HUDEP-2 (cell line): Measurements from ENCODE around the gene CNGB1.
"Not testable (repeated sequence)": the region's sequence is repeated elsewhere in the genome, so short reads cannot be mapped to it uniquely, and the experiment has no call there.

Experiments
- DNase-seq, 76 experiments: peaks; one replicate each; lab custom pipeline; 2025; ENCODE audit not compliant: unreplicated experiment in 76 of 76; lab: John Stamatoyannopoulos, UW

The CNGB1 gene

DNA sequence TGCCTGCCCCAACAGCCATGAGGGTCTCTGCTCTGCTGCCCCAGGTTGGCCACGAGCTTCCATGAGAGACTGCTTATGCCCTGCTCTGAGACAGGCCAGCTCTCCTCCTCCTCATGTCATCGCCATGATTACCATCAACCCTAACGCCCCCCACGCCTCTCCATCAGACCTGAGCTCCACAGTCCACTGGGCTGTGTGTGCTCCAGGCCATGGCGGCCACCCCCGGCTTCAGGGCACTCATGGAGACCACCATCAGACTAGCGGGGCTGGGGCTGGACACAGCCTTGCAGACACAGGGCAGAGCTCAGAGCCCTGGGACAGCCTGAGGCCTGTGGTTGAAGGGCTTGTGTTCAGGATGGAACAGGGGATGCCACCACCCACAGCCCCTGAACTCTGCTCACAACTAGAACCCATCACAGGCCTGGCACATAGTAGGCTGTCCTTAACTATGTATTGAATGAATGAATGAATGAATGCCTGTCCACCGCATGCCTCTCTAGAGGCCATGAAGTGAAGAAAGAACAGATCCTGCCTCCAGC, 14.6 kb downstream of the CNGB1 start:
- no peak for DNase-seq

DNA sequence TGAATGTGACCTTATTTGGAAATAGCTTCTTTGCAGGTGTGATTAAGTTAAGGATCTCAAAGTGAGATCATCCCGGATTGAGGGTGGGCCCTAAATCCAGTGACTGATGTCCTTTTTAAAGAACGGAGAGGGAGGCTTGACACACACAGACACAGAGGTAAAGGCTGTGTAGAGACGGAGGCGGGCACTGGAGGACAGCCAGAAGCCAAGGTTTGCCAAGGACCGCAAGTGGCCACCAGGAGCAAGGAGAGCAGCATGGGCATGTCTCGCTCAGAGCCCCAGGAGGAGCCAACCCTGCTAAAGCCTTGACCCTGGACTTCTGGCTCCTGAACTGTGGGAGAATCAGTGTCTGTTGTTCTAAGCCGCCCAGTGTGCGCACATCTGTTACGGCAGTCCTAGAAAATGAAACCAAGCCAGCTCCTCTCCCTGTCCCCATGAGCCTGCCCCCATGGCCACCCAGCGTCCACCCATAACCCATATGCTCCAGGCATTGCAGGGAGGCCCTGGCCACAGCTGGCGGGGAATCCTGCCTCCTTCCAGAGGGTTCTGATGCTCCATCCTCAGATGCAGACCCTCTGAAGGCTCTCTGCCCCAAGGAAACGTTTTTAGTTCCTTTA, 15.2 kb downstream of the CNGB1 start:
- peak in 1 of 76 experiments; percentile 7 for DNase-seq

DNA sequence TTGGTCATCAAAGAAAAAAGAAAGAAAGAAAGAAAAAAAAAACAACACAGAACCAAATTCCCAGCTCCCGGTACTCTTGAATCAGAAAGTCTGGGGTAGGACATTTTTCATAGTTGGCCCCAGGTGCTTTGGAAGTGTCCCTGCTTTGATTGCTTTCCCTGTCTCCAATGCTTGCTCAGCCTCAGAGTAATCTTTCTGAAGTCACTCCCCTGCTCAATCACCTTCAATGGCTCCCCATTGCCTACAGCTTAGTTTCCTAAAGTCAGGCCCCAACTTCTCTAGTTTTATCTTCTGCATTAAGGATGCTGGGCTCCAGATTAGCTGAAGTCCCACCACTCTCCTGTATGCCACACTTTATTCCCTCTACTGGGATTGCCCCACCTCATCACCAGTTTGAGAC, 17.1 kb downstream of the CNGB1 start:
- DNase-seq: no peak

DNA sequence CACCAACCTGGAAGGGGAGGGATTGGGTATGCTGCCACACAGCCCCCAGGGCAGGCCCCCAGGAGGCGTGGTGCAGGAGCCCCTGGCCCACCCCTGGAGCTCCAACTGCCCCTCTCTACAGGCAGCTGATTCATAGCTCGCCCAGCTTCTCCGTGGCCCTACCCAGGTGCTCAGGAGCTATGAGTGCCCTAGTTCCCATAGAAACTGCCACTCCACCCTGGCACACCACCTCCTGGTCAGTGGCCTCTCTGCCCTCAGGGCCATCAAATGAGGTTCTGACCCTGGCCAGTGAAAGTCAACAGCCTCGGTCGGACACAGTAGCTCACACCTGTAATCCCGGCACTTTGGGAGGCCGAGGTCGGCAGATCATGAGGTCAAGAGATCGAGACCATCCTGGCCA, 18.0 kb downstream of the CNGB1 start:
- no peak for DNase-seq

DNA sequence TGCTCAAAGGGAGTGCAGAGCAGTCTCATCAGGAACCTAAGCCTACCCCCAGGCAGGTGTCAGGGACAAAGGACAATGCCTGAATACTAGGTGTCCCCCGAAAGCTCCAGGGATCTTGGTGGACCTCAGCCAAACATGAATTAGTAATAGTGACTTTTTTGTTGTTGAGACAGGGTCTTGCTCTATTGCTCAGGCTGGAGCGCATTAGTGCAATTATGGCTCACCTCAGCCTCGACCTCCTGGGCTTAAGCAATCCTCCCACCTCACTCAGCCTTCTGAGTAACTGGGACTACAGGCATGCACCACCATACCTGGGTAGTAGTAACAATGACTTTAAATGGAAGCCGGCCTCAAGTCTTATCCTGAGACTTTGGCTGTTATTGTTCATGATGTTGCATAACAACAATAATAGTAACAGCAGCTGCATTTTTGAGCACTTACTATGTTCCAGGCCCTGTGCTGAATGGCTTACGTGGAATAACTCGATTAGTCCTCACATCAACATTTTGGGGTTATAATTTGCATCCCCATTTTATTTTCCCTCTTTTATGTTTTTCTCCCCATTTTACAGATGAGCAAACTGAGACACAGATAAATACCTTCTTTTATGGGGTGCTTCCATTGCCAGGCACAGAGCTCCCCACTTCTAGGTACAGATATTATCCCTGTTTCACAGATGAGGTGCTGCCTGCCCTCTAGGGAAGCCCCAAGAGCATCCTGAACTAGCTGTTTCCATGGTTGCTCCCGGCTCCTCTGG, 19.5 kb downstream of the CNGB1 start:
- DNase-seq: no peak

DNA sequence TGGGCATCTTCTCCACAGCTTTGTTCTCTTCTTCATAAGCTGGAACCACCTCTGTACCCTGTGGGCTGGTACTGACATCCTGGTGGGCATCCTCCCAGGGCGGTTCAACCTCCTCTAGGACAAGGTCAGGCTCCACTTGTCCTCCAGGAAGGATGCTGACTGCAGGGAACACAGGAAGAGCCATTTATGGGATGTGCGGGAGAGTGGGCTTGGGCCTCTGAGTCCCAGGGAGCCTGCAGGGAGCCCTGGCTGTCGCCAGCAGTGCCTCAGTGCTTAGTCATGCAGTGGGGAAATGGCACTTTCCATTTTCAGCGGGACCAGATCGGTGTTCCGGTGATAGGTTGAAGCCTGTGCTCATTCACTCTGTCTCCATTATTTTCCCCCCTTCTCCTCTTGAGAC, 20.5 kb downstream of the CNGB1 start:
- no peak for DNase-seq

DNA sequence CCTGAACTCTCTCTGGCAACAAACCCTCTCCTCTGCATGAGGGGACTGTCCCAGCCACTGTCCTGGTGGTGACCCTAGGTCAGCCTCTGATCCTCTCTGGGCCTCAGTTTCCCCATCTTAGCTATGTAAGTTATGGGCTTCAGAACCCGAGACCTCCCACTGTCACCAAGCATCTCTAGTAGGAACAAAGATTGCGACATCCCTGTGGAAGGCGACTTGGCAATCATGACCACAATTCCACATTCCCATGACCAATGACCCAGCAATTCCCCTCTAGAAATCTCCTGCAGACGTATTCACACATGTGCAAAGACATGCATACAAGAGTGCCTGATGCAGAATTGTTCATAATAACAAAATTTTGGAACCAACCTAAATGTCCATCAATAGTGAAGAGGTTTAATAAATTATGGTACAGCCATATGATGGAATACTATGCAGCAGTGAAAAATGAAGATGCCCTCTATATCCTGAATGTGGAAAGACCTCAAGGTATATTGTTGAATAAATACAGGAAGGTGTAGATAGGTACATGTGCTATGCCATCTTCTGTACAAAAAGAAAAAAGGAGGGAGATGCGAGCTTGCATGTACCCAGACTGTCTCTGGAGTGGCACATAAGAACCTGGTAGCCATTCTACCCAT, 21.2 kb downstream of the CNGB1 start:
- DNase-seq: no peak

DNA sequence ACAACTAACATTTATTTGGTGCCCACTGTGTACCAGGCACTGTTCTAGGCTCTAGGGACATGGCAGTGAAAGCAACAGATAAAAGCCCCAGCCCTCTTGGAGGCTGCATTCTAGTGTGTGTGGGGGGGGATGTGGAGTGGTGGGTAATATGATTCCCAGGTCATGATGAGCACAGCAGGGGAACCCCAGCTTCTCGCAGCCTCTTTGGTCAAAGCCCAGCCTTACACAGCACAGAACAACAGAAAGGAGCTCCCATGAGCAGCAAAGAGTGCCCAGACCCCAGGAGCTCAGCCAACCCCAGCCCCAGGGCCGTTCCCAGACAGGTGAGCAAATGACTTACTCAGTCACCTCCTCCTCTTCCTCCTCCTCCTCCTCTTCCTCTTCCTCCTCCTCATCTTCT, 21.9 kb downstream of the CNGB1 start:
- DNase-seq: no peak

DNA sequence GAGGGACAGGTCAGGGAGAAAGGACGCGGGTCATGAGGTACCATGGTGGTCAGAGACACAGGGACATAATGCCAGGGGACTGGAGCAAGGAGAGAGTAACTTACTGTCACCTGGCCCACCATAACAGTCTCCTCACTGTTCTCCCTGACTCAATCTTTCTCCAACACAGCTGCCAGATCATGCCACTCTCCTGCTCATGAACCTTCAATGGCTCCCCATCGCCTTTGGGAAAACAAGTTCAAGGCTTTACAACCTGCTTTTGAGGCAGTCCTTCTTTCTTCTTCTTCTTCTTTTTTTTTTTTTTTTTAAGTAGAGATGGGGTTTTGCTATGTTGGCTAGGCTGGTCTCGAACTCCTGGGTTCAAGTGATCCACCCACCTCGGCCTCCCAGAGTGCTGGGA, 22.9 kb downstream of the CNGB1 start:
- DNase-seq: no peak

DNA sequence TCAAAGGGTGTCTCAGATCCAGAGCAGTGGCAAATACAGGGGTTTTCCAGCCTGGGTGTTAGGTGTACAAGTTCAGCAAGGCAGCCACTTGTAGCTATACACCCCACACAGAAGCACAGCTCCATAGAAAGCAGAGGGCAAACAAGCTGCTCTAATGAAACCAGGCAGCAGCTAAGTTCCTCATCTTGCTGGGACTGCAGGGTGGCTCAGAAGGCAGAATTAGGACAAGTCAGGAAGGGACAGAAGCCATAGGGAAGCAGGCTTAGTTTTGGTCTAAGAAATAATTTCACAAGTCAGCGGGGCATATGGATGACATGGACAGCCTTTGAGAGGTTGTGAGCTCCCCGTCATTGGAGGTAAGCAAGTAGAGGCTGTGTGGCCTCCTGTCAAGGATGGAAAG, 23.7 kb downstream of the CNGB1 start:
- DNase-seq: no peak

DNA sequence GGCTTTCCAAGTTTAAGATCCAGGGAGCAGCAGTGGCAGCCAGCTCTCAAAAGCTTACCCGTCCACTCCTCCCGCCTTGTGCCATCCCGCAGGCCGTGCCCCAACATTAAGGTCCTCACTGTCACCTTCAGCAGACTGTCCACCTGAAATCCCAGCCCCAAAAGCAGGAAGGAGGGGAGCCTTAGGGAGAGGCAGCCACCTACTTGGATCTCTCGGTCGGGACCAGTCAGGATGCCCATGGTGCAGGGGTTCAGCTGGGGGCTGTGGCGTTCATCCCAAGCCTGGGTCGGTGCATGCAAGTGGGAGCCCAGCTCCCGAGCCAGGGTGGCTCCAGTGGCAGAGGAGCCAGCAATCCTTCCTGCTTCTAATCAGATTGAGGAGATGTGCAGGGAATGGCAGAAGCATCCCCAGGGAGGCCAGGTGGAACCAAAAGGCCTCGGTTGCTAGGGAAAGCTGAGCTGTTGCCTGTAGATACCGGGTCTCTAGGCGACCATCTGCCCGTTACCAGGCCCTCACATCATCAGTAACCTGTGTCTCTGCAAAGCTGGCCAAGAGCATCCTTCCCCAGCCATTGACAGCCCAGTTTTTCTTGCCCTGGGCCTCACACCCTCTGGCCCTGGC, 24.6 kb downstream of the CNGB1 start:
- DNase-seq: no peak

DNA sequence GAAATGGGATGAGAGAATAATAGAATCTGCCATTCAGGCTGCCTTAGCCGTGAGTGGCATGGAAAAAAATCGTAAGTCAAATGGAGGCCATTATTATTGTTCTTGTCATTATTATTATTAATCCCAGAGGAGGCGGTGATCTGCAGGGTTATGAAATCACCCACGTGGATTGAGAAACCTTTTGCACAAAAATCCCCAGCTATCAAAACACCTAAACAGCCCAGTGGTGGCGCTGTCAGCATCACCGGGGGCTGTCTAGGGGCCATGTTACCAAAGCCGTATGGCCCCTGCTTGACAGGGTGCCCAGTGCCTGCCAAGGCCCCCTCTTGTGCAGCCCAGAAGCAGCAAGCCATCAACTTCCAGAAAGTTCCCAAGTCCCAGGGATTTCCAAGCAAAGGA, 25.2 kb downstream of the CNGB1 start:
- no peak for DNase-seq

DNA sequence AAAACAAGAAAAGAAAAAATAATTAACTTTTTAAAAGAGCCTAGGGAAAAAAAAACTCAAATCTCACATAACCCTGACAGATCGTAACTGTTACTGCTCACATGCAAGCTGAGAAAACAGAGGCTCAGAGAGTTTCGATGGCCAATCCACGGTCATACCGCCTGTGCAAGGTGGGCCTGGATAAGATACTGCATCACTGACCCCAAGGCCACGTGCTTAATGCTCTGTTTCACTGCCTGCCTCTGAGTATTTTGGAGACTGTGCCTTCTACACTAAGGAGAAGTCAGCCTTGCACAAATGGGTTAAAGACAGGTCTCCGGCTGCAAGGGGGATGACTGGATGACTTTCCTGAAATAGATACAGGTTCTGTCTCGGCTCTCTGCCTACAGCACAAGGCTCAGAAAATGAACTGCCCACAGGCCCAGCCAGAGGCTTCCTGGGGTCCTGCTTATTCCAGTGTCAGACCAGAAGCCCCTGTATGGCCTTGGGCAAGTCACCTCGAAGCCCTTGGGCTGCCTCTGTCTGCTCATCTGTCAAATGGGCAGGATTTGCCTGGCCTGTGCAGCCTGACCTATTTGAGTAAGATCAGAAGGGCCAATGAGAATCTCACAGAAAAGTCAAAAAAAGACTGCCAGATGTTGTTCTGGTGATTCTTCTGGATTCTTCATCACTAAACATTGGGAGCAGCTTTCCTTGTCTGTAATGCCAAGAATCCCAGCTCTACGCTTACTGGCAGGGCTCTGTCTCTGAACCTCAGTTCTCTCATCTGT, 25.8 kb downstream of the CNGB1 start:
- DNase-seq: no peak

DNA sequence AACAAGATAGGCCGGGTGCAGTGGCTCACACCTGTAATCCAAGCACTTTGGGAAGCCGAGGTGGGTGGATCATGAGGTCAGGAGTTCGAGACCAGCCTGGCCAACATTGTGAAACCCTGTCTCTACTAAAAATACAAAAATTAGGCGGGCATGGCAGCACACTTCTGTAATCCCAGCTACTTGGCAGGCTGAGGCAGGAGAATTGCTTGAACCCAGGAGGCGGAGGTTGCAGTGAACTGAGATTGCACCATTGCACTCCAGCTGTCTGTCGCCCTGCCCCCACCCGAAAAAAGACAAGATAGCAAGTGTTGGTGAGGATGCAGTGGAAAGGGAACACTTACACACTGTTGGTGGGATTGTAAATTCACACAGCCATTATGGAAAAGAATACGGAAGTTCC, 27.5 kb downstream of the CNGB1 start:
- not testable (repeated sequence) for DNase-seq

DNA sequence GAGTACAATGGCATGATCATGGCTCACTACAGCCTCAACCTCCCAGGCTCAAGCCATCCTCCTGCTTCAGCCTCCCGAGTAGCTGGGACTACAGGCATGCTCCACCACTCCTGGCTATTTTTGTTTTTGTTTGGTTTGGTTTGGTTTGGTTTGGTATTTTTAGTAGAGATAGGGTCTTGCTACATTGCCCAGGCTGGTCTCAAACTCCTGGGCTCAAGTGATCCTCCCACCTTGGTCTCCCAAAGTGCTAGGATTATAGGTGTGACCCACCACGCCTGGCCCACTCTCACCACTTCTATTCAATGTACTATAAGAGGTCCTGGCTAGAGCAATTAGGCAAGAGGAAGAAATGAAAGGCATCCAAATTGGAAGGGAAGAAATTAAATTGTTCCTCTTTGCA, 29.0 kb downstream of the CNGB1 start:
- not testable (repeated sequence) for DNase-seq

DNA sequence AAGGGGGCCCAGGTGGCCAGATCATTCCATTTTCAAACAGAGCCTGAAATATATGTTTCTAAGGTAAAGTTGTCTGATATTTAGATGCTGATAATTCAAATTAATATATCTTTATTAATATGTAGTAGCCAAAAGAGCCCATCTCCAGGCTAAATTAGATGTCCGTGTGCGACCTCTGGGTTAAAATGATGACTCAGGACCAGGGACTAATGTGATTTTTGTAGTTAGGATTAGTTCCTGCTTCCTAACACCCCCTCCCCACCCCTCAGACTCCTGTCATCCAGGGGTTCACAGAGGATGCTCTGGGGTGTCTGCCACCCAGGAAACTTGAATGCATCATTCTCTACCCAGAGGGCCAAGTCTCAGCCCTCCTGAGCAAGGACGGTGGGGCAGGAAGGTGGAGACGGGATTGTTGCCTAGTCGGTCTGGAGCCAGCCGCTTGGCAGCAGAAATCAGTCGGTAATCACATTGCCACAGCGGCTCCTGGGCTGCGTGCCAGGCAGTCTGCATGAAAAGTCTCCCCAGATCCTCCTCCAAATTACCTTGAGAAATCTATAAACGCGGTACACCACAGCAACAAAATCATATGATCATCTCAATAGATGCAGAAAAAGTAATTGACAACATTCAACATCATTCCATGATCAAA, 29.8 kb downstream of the CNGB1 start:
- DNase-seq: peak in 74 of 76 experiments; percentile 9 to 79 (median 60)

DNA sequence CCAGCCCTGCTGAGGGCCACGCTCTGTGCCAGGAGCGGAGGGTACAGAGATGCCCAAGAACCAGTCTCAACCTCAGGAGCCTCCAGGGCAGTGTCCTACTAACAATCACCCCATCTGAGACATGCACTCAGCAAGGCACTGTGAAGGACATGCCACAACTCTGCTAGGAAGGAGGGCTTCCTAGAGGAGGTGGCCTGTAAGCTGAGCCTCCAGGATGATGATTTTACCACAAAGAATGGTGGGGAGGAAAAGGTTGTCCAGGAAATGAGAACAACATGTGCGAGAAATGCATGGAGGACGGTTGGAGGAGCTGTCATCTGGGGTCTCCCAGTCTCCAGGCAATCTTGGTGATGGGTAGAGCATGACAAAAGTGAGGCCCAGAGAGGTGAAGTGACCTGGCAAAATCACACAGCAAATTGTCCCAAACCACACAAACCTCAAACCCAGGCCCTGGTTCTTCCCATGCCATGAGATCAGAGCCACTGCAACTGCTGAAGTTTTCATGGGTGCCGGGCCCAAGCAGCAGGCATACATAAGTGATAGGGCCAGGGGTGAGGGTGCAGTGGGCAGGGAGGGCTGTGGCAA, 30.5 kb downstream of the CNGB1 start:
- no peak for DNase-seq

DNA sequence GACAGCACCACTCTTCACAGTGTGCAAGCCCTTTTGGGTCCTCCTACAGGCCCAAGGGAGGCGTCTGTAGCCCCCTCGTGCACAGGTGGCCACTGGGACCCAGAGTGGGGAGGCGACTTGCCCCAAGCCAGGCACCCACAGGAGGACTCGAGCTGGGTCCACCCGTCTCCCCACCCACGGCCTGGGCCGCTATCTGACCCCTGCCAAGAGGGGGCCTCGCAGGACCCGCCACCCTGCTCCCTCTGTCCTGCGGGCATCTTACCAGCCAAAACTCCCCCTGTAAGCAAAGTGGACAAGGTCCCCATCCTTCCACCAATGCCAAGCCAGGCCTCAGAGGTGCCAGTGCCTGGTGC, 31.1 kb downstream of the CNGB1 start:
- no peak for DNase-seq

DNA sequence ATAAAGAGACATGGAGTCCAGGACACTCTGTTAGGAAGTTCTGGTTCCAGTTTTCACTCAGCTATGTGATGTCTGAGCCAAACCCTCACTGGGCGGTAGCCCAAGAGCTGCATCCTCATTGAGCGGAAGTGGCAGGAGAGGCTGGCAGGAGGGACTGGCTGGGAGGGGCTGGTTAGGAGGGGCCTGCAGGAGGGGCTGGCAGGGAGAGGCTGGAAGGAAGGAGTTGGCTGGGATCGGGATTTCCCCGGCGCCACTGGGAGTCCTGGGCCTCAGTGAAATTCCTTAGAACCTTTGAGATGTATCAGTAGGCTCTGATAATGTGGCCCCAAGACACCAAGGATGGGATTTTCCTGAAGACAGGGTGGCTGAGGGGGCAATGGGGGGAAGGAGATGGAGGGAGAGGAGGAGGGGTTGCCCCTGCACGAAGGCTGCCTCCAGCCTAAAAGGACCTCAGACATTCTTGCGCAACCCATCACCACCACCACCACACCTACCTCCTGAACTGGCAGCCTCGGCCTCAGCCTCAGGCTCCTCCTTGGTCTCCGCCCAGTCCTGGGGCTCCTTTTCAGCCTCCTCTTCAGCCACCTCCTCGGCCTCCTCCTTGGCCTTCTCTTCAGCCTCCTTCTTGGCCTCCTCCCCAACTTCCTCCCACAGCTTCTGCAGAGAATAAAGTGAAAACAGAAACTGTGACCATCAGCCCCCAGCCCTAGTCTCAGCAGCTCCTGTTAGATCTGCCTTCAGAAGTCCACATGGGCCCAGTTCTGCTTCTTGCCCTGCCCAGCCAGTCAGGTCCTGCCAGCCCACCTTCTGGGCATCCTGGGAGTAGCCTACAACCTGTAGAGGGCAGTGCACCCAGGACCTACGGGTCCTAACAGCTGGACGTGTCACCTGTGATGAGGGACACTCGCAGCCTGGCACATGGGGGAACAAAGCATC, 31.7 kb downstream of the CNGB1 start:
- DNase-seq: no peak
